GM12878 (cell line): ENCODE measurements around the gene MSMB. TPM values are rescaled to one million over a fixed set of nuclear protein-coding genes. Genes with fewer than 3 reads are reported as not detected.

Experiments
- BMI1 ChIP-seq: fragments of 450-650 bp; IDR thresholded peaks from 2 replicates; pipeline ENCODE4 v1.6.1; 2016; ENCODE audit warnings: mild to moderate bottlenecking, moderate library complexity, borderline replicate concordance
- CBX3 ChIP-seq: fragments of 200-600 bp; sonication (generic); IDR thresholded peaks from 2 replicates; pipeline ENCODE4 v1.6.1; 2016; ENCODE audit warnings: low read depth, borderline replicate concordance
- CEBPZ ChIP-seq: fragments of 150-350 bp; IDR thresholded peaks from 2 replicates; pipeline ENCODE4 v1.6.1; 2016; ENCODE audit warnings: low read depth, low read length
- CREM ChIP-seq: IDR thresholded peaks from 2 replicates; pipeline ENCODE4 v1.6.1; 2014; ENCODE audit warnings: antibody characterized with exemption, low read depth
- E4F1 ChIP-seq: fragments of 450-650 bp; IDR thresholded peaks from 2 replicates; pipeline ENCODE4 v1.6.1; 2018; ENCODE audit warnings: borderline replicate concordance, mild to moderate bottlenecking; ENCODE audit not compliant: partially characterized antibody
- FOS ChIP-seq: IDR thresholded peaks from 3 replicates; pipeline ENCODE4 v1.6.1; 2011; ENCODE audit warnings: borderline replicate concordance; ENCODE audit not compliant: insufficient read length; ENCODE audit errors: extremely low read depth
- FOXK2 ChIP-seq: fragments of 450-650 bp; IDR thresholded peaks from 2 replicates; pipeline ENCODE4 v1.6.1; 2017; ENCODE audit warnings: mild to moderate bottlenecking, moderate library complexity
- GABPA ChIP-seq: IDR thresholded peaks from 2 replicates; pipeline ENCODE4 v1.6.1; 2014; ENCODE audit warnings: antibody characterized with exemption, low read depth, mild to moderate bottlenecking, inconsistent platforms
- IKZF1 ChIP-seq: fragments of 450-650 bp; conservative IDR thresholded peaks from 2 replicates; pipeline ENCODE4 v1.6.1; 2017; ENCODE audit warnings: antibody characterized with exemption, mild to moderate bottlenecking
- MTA3 ChIP-seq: IDR thresholded peaks from 2 replicates; pipeline ENCODE4 v1.6.1; 2012; ENCODE audit warnings: low read length, inconsistent platforms, borderline replicate concordance
- MXI1 ChIP-seq: fragments of 150-350 bp; IDR thresholded peaks from 2 replicates; pipeline ENCODE4 v1.6.1; 2011; ENCODE audit warnings: low read depth, mild to moderate bottlenecking, inconsistent platforms, low read length, improper control_type of control experiment
- MYB ChIP-seq: fragments of 150-350 bp; IDR thresholded peaks from 2 replicates; pipeline ENCODE4 v1.6.1; 2014; ENCODE audit warnings: mild to moderate bottlenecking, low read depth, low read length, borderline replicate concordance
- NBN ChIP-seq: fragments of 450-650 bp; IDR thresholded peaks from 2 replicates; pipeline ENCODE4 v1.6.1; 2016
- NFYA ChIP-seq: IDR thresholded peaks from 2 replicates; pipeline ENCODE4 v1.6.1; 2011; ENCODE audit warnings: low read depth, mild to moderate bottlenecking, low read length, improper control_type of control experiment, borderline replicate concordance
- NRF1 ChIP-seq: conservative IDR thresholded peaks from 2 replicates; pipeline ENCODE4 v1.6.1; 2011; ENCODE audit warnings: mild to moderate bottlenecking, low read depth, low read length, improper control_type of control experiment
- PAX5 ChIP-seq: IDR thresholded peaks from 2 replicates; pipeline ENCODE4 v1.6.1; 2011; ENCODE audit warnings: low read depth, low read length, borderline replicate concordance
- RCOR1 ChIP-seq: conservative IDR thresholded peaks from 2 replicates; pipeline ENCODE4 v1.6.1; 2012; ENCODE audit warnings: low read depth, low read length, improper control_type of control experiment
- REST ChIP-seq: IDR thresholded peaks from 2 replicates; pipeline ENCODE4 v1.6.1; 2012; ENCODE audit warnings: mild to moderate bottlenecking, low read depth, low read length
- SMARCA5 ChIP-seq: fragments of 450-650 bp; IDR thresholded peaks from 2 replicates; pipeline ENCODE4 v1.6.1; 2017; ENCODE audit warnings: mild to moderate bottlenecking
- SP1 ChIP-seq: IDR thresholded peaks from one replicate; pipeline ENCODE4 v1.6.1; 2011; ENCODE audit warnings: low read depth, low read length
- SUPT20H ChIP-seq: IDR thresholded peaks from 2 replicates; pipeline ENCODE4 v1.6.1; 2011; ENCODE audit warnings: low read depth, mild to moderate bottlenecking, low read length, moderate library complexity, borderline replicate concordance; ENCODE audit not compliant: control insufficient read depth
- TARDBP ChIP-seq: IDR thresholded peaks from 2 replicates; pipeline ENCODE4 v1.6.1; 2016; ENCODE audit warnings: borderline replicate concordance
- TCF12 ChIP-seq: IDR thresholded peaks from 2 replicates; pipeline ENCODE4 v1.6.1; 2011; ENCODE audit warnings: low read depth, mild to moderate bottlenecking, low read length
- polyA plus RNA-seq, 11 experiments: library from polyadenylated mRNA; depleted of rRNA in 4 of 11; unstranded in 6 of 11; stranded (reverse) in 5 of 11; fragments of >200 nt; fragmentation: Nextera tagmentation in 4 of 11; fragmentation: Illumina TruSeq in 1 of 11; extraction: Ambion mirVana in 4 of 11; extraction: Trizol in 1 of 11; gene quantifications; 1 replicate in 1 of 11; 2 replicates in 10 of 11; pipeline versions ENCODE4 v1.2.1 to v1.2.3, GENCODE V29; 2011 to 2016; ENCODE audit warnings: inconsistent platforms in 2 of 11, missing spikeins in 2 of 11, low read depth in 1 of 11
- total RNA-seq, 4 experiments: library from RNA; depleted of rRNA in 3 of 4; stranded (reverse); fragments of >200 nt in 3 of 4; fragmentation: Illumina TruSeq in 1 of 4; extraction: Trizol in 1 of 4; gene quantifications; 2 replicates each; pipeline versions ENCODE4 v1.2.1 to v1.2.3, GENCODE V29; 2013 to 2021

MSMB gene
- total and polyA plus RNA-seq, 10 of the 15 experiments (the other 5 are each of a cell fraction or from before 2014, with no cell fraction given) = not detected

GRCh38 chr10:46022978-46023702, 22.9 kb downstream of the MSMB start (continued):
- TF ChIP-seq SUPT20H (no peak), TARDBP (no peak), RCOR1 (no peak), MXI1 (no peak), BMI1 (no peak), CEBPZ (no peak), CBX3 (no peak), FOXK2 (no peak), NRF1 (no peak), TCF12 (no peak), MTA3 (no peak), SMARCA5 (0 out of 2 replicates have a peak, but pooled peaks have one; percentile 36), PAX5 (no peak; the same call in 1 of the 2 replicates), SP1 (no peak), REST (no peak), CREM (peak; percentile 45; the same call in 1 of the 2 replicates), GABPA (no peak), MYB (no peak), IKZF1 (peak; percentile 79), FOS (no peak), NFYA (no peak), E4F1 (no peak), NBN (peak; percentile 48; the same call in 1 of the 2 replicates)
